Fibroblast of skin of right biceps (primary cell): ENCODE data around the gene THSD8.
"Not testable (repeated sequence)": the region's sequence is repeated elsewhere in the genome, so short reads cannot be mapped to it uniquely, and the experiment has no call there.

Experiments used
- DNase-seq: peaks from one replicate; pipeline ENCODE4 v3.0.0-alpha.2; 2013

THSD8 gene

GRCh38 chr19:12792051-12792852, 9.6 kb upstream of the THSD8 start:
- peak; percentile 68 for DNase-seq

- no peak for DNase-seq
Measured at GRCh38 chr19:12792853-12793289, 9.0 kb upstream of the THSD8 start.

DNA sequence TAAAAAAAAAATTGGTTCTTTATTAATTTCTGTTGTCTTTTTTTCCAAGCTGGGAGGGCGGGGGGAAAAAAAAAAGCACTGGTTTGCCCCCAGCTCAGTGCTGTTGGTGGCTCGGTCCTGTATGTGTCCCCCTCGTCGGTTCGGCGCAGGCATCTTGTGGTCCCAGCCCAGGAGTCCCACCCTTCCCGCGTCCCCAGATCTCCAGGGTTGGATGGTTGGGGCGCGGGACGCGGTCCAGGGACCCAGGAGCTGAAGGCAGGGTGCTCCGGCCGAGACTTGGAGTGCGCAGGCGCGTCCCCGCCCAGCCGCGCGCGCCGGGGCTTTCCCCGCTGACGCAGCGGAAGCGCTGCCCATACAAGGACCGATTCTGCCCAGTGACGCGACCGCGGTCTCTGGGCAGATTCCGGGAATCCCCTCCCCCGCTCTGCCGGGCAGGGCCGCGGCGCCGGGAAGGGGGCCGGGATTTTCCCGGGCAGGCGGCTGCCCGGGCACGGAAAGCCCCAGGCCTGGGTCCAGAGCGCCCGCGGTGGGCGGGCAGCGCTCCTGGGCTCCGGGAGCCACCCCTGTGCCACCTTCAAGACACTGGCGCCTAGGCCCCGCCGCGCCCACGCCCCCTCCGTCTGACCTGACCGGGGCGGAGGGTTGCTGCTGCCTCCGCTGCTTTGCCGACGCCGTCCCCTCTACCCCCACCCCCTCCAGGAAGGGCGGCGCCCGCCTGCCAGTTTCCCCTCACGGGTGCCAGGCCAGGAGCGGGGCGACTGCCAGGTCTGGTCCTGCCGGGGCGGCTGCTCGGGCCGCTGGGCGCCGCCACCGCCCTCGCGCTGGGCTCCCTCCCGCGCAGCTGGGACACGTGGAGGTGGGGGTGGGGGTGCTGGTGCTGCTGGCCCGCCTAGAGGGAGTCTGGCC, 8.3 kb upstream of the THSD8 start:
- DNase-seq = peak; percentile 94

- no peak for DNase-seq
Measured at GRCh38 chr19:12794196-12794941, 7.5 kb upstream of the THSD8 start.

DNA sequence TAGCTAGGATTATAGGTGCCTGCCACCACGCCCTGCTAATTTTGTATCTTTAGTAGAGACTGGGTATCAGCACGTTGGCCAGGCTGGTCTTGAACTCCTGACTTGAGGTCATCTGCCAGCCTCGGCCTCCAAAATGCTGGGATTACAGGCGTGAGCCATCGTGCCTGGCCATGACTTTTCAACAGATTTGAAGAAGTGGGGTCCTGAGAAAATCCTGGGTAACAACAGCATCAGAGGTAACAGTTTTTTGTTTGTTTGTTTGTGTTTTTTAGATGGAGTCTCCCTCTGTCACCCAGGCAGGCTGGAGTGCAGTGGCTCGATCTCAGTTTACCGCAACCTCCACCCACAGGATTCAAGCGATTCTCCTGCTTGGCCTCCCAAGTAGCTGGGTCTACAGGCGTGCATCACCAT, 6.9 kb upstream of the THSD8 start:
- DNase-seq = no peak

- peak; percentile 77 for DNase-seq
Measured at GRCh38 chr19:12796146-12797071, 5.5 kb upstream of the THSD8 start.

- no peak for DNase-seq
Measured at GRCh38 chr19:12797141-12797587, 4.7 kb upstream of the THSD8 start.

DNA sequence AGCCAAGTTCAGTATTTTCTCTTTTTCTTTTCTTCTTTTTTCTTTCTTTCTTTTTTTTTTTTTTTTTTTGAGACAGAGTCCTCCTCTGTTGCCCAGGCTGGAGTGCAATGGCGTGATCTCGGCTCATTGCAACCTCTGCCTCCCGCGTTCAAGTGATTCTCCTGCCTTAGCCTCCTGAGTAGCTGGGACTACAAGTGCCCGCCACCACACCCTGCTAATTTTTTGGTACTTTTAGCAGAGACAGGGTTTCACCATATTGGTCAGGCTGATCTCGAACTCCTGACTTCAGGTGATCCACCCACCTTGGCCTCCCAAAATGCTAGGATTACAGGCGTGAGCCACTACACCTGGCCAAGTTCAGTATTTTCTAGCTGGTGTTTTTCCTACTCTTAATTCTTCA, 4.3 kb upstream of the THSD8 start:
- not testable (repeated sequence) for DNase-seq

DNA sequence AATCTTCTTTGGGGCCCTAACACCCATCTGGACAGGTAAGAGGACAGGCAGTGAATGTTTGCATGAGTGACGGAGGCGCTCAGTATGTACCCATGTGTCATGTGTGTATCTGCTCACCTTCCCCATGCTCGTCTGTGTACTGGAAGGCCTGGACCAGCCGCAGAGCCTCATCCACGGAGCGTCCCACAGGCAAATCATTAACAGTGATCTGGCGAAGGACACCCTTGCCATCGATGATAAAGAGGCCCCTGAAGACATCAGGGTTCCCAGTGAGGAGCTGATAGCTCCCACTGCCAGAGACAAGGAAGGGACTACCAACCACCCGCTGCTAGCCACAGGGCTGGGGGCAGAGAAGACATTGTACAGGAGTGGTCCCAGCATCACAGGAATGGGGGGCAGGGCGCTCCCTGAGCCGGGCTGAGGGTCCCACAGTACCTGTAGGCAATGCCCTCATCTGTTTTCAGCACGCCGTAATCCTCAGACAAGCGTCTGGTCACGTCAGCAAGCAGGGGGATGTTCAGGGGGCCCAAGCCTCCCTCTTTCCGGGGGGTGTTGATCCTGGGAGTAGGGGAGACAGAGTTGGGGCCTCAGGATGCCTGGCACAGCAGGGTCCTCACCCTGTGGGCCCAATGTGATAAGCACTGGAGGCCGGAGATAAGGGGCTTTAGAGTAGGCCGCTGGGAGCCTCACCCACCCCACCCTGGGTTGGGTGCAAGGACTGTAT, 2.0 kb upstream of the THSD8 start:
- DNase-seq = no peak

DNA sequence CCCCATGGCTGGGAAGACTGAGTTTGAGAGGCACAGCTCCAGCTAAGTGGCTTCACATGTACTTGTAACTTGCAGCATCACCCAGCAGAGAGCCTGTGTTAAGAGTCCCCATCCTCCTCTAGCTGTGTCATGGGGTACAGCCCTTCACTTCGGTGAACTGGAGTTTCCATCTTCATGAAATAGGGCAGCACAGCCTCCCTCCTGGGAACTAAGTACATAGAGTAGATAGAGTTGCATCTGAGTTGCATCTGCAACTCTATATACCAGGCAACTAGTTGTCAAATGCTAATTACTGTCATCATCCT, 1.5 kb upstream of the THSD8 start:
- no peak for DNase-seq

DNA sequence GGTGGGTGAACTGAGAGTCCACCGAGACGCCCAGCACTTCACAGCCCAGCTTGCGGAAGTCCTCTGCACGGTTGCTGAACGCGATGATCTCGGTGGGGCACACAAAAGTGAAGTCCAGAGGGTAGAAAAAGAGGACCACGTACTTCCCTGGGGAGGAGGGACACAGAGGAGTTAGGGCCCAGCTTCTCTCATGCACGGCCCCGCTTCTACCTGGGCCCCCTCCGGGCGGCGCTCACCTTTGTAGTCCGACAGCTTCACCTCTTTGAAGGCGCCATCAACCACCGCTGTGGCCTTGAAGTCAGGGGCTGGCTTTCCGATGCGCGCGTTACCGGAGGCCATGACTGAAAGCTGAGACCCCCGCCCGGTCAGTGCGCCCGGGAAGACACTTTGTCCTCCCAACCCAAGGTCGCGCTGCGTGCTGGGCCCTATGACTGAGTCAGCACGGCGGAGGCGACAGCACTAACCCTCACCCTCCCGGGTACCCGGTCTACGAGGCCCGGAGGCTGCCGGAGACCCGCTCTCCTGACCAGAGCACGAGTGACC, 875 bp upstream of the THSD8 start:
- no peak for DNase-seq

- DNase-seq = no peak
Measured at GRCh38 chr19:12802267-12803106, 618 bp downstream of the THSD8 start.

DNA sequence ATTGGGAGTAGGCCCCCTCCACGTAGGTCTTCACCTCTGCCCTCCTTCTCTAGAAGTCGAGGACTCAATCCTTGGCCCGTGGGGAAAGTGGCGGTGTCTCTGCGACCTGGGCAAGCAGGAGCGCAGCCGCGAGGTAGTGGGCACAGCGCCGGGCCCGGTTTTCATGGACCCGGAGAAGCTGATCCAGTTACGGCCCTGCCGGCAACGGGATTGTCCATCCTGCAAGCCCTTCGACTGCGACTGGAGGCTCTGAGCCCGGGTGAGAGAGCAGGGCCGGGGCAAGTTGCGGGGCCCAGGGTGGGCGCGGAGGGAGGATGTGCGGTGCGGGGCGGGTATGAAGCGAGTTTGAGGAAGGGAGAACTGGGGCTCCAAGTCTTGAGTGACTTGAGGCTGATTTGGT, 2.2 kb downstream of the THSD8 start:
- DNase-seq = no peak

- peak; percentile 90 for DNase-seq
Measured at GRCh38 chr19:12806242-12807081, 4.6 kb downstream of the THSD8 start, which contains the start of gene RNASEH2A. Gene RNASEH2A (plus strand): TSS chr19:12806584. CDS start chr19:12806674, 90 bp downstream.

GRCh38 chr19:12815088-12815487, 13.2 kb downstream of the THSD8 start:
- DNase-seq = no peak

DNA sequence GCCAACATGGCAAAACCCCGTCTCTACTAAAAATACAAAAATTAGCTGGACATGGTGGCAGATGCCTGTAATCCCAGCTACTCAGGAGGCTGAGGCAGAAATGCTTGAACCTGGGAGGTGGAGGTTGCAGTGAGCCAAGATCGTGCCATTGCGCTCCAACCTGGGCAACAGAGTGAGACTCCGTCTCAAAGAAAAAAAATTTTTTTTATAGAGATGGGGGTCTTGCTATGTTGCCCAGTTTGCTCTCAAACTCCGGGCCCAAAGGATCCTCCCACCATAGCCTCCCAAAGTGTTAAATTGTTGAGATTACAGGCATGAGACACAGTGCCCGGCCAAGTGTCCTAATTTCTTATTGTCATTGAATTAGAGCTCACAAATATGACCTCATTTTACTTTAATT, 15.3 kb downstream of the THSD8 start:
- not testable (repeated sequence) for DNase-seq

GRCh38 chr19:12817810-12818209, 15.9 kb downstream of the THSD8 start:
- not testable (repeated sequence) for DNase-seq

- DNase-seq = peak; percentile 15
Measured at GRCh38 chr19:12821761-12822160, 19.9 kb downstream of the THSD8 start.
